HS-5 (cell line): ENCODE results near the gene PSMD8.
"Not testable (repeated sequence)": the region's sequence is repeated elsewhere in the genome, so short reads cannot be mapped to it uniquely, and the experiment has no call there.

ENCODE experiments used
- DNase-seq: peaks from one replicate; pipeline ENCODE4 v3.0.0-alpha.2; 2012; ENCODE audit warnings: low read depth

The PSMD8 gene

GRCh38 chr19:38411041-38411712, 36.8 kb downstream of the PSMD8 start:
- no peak for DNase-seq

DNA sequence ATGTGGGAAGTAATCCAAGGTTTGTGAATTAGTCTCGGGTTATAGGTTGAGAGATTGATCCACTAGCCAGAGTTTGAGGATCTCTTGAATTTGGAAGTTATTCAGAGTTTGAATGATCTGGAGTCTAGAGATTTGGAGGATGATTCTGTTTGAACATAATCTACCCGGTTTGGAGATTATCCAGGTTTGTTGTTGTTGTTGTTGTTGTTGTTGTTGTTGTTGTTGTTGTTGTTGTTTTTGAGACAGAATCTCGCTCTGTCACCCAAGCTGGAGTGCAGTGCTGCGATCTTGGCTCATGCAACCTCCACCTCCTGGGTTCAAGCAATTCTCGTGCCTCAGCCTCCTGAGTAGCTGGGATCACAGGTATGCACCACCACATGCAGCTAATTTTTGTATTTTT, 37.5 kb downstream of the PSMD8 start:
- not testable (repeated sequence) for DNase-seq

DNA sequence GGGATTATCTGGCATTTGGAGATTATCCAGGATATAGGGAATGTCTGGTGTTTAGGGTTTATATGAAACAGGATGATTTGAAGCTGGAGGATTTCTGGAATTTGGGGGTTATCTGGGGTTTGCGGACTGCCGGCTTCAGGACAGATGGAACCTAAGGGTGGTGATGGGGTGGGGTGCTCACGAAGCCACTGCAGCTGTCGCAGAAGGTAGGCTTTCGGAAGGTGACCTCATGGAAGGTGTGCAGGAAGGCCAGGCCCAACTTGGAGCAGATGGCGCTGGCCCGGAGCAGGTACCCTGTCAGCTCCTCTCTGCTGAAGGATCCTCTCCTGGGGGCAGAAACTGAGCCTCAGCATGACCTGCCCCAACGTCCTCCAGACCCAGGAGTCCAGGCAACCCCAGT, 38.1 kb downstream of the PSMD8 start:
- DNase-seq = no peak

GRCh38 chr19:38412961-38413360, 38.6 kb downstream of the PSMD8 start:
- no peak for DNase-seq

- DNase-seq = no peak
Measured at GRCh38 chr19:38413416-38413815, 39.0 kb downstream of the PSMD8 start.

- no peak for DNase-seq
Measured at GRCh38 chr19:38417146-38417543, 42.8 kb downstream of the PSMD8 start.

GRCh38 chr19:38417544-38418506, 43.5 kb downstream of the PSMD8 start:
- DNase-seq = no peak

GRCh38 chr19:38420935-38421334, 46.6 kb downstream of the PSMD8 start:
- DNase-seq = no peak

DNA sequence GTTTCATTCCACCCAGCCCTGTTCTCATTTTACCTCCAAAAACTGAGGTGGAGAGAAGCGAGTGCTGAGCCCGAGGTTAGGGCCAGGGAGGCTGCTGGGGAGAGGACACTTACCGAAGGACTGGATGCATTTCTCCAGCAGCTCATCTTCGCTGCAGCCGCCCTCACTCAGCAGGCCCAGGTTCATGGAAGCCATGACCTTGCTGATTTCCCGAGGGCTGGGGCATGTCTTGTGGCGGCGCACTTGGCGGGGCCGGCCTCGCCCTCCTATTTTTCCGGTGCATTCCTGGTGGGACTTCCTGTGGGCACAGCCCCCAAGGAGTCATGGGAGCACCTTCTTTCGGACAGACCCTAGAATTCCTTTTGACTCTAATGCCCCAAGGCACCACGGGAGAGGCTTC, 47.5 kb downstream of the PSMD8 start:
- no peak for DNase-seq

GRCh38 chr19:38422438-38422837, 48.1 kb downstream of the PSMD8 start:
- no peak for DNase-seq

DNA sequence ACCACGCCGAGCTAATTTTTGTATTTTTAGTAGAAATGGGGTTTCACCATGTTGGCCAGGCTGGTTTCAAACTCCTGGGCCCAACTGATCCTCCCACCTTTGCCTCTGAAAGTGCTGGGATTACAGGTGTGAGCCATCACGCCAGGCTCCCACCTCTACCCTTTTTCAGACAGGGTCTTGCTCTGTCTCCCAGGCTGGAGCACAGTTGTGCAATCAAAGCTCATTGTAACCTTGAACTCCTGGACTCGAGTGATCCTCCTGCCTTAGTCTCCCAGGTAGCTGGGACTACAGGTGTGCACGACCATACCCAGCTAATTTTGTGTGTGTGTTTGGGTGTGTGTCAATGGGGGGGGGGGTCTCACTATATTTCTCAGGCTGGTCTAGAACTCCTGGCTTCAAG, 49.9 kb downstream of the PSMD8 start:
- no peak for DNase-seq

DNA sequence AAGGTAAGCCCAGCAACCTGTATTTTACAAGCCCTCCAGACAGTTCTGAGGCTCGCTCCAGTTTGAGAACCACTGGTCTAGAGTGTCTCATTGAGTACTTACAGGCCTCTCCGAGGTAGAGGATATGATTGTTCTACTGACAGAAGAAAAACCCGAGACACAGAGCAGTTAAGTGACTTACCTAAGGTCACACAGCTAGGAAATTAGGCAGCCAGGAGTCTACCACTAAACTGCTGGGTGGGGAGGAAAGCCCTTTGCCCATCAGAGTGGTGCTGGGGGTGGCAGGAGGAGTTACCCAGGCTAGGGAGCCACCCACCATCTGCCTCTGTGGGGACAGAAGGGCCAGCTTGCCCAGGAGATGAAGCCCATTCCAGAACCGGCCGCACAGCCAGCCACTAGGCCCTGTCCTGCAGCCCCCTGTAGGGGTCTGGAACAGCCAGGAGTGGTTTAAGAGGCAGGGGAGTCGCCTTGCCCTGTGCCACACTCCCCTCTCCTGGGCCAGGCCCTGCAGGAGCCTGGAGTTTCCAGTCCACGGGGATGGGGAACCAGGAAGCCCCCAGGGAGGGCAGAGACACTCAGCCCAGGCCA, 50.9 kb downstream of the PSMD8 start:
- no peak for DNase-seq

GRCh38 chr19:38425810-38426466, 51.6 kb downstream of the PSMD8 start, which contains the start of gene RASGRP4:
RASGRP4 (minus strand) TSS chr19:38426219; CDS start chr19:38426091, 128 bp downstream.
- DNase-seq = no peak

GRCh38 chr19:38427035-38427677, 52.8 kb downstream of the PSMD8 start:
- not testable (repeated sequence) for DNase-seq

DNA sequence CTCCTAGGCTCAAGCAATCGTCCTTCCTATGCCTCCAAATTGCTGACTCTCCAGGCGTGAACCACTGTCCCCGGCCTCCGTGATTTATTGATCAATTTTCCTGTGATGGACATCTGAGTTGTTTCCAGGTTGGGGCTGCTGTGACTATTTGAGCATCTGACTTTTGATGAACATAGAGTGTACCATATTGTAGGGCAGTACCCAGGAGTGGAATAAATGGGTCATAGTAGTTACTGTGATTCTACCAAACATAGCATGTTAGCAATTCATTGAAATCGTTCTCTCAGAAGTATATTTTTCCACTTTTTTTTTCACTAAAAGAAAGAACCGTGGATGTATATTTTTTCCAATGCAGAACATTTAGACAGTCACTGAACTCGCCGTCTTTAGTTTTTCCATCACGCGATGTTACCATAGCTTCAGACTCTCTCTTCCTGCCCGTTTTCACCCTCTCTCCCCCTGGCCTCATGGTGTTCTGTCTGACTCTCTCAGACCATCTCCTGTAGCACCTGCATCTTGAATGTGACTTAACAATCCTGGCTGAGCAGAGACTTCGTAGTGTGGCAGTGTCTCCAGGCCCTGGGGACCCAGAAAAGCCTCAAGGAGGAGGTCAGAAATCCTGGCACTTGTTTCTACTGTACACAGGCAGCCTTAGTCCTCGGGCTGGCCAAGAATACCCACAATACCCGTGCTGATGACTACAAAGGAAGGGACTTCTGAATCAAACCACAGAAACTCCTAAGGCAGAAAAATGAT, 54.9 kb downstream of the PSMD8 start:
- DNase-seq = no peak

DNA sequence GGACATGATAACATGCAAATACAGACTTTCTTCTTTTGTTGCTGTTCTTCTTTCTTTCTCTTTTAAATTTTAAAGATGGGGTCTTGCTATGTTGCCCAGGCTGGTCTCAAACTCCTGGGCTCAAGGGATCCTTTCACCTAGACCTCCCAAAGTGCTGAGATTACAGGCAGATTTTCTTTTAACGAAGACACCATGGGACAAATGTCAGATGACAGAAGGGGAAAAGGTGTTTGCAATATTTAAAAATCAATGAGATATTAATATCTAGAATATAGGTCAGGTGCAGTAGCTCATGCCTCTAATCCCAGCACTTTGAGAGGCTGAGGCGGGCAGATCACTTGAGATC, 55.4 kb downstream of the PSMD8 start:
- no peak for DNase-seq

DNA sequence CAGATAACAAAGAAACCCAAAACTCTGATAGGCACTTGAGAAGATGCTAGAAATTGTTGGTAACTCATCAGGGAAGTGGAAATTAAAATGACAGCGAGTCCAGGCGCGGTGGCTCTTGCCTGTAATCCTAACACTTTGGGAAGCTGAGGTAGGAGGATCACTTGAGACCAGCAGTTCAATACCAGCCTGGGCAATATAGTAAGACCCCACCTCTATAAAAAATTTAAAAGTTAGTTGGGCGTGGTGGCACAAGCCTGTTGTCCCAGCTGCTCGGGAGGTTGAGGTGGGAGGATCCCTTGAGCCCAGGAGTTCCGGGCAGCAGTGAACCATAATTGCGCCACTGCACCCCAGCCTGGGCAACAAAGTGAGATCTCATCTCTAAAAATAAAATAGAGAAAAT, 56.6 kb downstream of the PSMD8 start:
- DNase-seq = no peak

GRCh38 chr19:38433268-38433733, 58.9 kb downstream of the PSMD8 start, which contains the start of gene RYR1:
RYR1 (plus strand) TSS chr19:38433691; CDS start chr19:38433830, 139 bp downstream.
- no peak for DNase-seq
